ENCODE data around the gene RCAN1.
"Not testable (repeated sequence)": the region's sequence is repeated elsewhere in the genome, so short reads cannot be mapped to it uniquely, and the experiment has no call there.

Gene RCAN1

GRCh38 chr21:34568801-34569200 lies 46.1 kb downstream of the RCAN1 start:
- not testable (repeated sequence) for DNase-seq (ENCODE audit: low read depth)

DNA sequence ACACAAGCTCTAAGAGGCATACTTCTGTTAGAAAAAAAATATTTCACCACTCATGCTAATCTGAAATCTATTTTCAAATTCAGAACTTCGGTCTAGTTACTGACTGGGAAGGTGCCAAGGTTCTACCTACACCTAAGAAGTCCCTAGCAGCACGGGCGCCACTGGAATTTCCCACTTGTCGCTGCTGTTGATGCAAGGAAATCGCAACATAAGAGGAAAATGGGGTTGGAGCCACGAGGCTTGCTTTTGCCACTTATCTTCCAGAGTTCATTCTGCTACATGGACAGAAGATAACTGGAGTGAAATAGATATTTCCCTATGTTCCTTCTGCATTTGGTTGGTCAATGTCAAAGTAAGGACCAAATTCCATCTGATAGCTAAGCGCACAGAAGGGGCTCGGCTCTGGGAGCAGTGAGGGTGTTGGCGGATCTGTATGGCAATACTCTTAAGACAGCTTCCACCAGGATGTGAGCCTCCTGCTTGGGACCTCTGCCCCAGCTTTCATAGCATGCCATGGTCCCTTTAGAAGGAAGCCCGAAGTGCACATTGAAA lies 47.2 kb downstream of the RCAN1 start:
- DNase-seq (ENCODE audit: low read depth) = no peak

DNA sequence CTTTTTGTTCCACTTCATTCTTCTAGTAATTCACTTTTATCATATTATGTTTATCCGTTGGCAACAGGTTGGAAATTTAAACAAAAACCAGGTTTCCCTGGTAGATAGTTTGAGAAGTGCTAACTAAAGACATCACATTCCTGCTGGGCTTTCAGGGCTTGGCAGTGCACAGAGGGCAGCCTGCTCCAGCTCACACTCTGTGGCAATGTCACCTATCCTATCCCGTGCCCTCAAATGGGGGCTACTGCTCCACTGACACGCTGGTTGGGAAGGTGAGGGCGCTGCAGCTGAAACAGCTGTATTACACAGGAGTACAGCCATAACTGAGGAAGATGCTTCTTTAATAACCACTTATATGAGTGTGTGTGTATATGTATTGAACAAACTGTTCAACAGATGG lies 49.7 kb downstream of the RCAN1 start:
- no peak for DNase-seq (ENCODE audit: low read depth)

DNA sequence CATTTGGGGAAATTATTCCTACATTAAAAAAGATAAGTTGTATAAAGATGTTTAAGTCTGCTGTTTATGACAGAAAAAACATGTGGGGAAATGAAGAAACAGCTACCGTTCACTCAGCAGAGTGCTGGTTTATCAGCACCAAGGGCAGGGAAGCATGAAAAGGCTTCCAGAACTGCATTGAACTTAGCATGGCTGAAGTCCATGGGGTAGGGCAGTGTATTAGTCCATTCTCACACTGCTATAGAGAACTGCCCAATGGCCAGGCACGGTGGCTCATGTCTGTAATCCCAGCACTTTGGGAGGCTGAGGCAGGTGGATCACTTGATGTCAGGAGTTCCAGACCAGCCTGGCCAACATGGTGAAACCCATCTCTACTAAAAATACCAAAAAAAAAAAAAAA lies 51.5 kb downstream of the RCAN1 start:
- DNase-seq (ENCODE audit: low read depth) = not testable (repeated sequence)

- no peak for DNase-seq (ENCODE audit: low read depth)
Observed at GRCh38 chr21:34561806-34562205, 53.1 kb downstream of the RCAN1 start.

- DNase-seq (ENCODE audit: low read depth) = no peak
Observed at GRCh38 chr21:34560609-34561008, 54.3 kb downstream of the RCAN1 start.

GRCh38 chr21:34560021-34560420 lies 54.9 kb downstream of the RCAN1 start:
- DNase-seq (ENCODE audit: low read depth) = no peak

- no peak for DNase-seq (ENCODE audit: low read depth)
Observed at GRCh38 chr21:34559089-34559631, 55.8 kb downstream of the RCAN1 start.

DNA sequence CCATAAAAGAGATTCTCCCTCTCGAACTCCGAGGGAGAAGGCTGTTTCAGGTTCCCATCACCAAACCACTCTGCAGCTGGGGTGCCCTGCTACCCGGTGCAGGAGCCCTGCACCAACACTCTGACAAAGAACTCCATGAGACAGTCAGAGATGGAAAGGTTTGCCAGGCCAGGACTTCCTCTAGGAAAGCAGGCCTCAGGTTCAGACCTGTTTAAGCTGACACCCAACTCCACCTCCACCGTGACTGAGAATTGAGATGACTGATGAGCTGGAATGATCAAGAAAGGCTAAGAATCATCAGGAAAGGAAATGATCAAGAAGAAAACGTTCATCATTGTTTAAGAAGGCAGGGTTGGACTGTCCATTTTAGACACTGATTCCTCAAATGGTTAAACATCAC lies 56.7 kb downstream of the RCAN1 start:
- DNase-seq (ENCODE audit: low read depth) = no peak

GRCh38 chr21:34557261-34557660 lies 57.7 kb downstream of the RCAN1 start:
- no peak for DNase-seq (ENCODE audit: low read depth)

DNA sequence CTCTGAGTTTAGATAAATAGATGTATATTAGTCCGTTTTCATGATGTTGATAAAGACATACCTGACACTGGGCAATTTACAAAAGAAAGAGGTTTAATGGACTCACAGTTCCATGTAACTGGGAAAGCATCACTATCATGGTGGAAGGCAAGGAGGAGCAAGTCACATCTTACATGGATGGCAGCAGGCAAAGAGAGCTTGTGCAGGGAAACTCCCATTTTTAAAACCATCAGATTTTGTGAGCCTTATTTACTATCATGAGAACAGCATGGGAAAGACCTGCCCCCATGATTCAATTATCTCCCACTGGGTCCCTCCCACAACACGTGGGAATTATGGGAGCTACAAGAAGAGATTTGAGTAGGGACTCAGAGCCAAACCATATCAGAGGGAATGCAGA lies 60.2 kb downstream of the RCAN1 start:
- not testable (repeated sequence) for DNase-seq (ENCODE audit: low read depth)

DNA sequence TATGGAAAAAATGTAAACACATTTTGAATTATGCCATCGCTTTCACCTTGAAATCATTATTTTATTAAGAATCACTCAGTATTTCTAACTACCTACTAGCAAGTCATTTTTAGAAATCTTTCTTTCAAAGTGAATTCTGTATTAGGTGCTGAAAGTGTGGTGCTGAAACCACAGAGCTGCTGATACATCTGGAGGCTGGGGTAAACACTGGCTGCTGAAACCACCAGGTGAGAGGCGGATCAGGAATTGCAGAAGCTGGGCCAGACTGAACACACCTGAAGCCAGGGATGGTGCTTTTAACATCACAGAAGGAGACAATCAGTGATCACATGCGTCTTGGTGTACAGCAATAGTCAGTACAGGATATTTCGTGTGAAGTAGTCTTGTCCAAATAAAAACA lies 60.7 kb downstream of the RCAN1 start:
- no peak for DNase-seq (ENCODE audit: low read depth)

DNA sequence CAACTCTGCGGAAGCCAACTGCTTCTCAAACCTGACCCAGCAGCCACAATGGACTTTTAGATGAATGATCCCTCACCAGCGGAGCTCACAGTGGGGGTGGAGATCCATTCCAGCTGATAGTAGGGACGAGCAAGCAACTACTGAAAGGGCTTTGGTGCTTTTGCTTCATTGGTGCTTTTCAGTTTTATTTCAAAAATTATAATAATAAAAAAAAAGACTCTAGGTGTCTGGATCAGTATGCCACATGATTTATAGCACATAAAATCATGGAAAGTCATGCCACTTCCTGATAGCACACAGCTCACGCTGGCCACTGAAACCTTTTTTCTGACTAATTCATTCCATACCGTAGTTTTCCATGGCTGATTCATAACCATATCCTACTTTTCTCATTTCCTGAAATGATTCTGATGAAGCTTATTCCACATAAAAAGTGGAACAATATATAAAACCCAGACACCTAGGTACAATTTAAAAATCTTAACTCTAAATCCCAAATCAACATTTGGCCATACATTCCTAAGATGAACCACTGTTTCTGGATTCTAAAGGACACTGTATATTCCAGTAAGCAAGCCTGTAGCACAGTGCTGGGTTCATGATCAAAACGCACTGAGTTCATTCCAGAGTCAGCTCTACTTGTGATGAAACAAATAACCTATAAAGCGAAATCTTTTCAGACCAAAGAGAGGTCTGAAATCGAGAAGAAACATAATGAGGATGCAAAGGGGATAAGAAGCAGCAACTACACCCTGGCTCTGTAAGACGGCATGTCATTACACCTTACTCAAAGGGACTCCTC lies 61.6 kb downstream of the RCAN1 start:
- DNase-seq (ENCODE audit: low read depth) = no peak

GRCh38 chr21:34552360-34553098 lies 62.4 kb downstream of the RCAN1 start:
- DNase-seq (ENCODE audit: low read depth) = no peak

GRCh38 chr21:34550182-34550799 lies 64.6 kb downstream of the RCAN1 start:
- no peak for DNase-seq (ENCODE audit: low read depth)

DNA sequence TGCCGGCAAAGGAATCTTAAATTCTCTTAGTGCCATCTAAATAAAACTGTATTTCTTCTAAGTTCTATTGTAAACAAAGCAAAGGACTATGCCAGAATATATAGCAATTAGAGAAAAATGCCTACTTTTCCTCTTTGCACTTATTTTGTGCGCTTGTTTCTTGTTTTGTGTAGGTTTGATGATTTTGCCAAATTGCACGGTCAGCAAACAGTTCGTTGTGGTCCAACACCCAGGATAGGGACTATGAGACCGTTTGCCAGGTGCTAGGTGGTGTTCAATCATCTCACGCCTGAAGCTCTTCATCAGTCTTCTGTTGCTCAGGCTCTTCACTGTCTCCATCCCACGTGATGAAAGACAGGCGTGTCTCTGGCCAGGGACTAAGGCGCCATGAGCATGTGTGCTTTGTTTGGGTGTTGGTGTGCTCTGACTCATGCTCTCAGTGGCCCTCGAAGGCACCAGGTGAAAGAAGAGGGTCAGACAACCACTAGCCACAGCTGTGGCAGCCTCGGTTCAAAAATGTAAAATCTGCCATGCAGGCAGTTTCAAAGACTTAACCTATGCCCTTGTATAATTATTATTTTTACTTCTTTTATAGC lies 66.0 kb downstream of the RCAN1 start:
- no peak for DNase-seq (ENCODE audit: low read depth)

GRCh38 chr21:34546542-34546941 lies 68.4 kb downstream of the RCAN1 start:
- no peak for DNase-seq (ENCODE audit: low read depth)

- DNase-seq (ENCODE audit: low read depth) = no peak
Observed at GRCh38 chr21:34545079-34545884, 69.6 kb downstream of the RCAN1 start.

DNA sequence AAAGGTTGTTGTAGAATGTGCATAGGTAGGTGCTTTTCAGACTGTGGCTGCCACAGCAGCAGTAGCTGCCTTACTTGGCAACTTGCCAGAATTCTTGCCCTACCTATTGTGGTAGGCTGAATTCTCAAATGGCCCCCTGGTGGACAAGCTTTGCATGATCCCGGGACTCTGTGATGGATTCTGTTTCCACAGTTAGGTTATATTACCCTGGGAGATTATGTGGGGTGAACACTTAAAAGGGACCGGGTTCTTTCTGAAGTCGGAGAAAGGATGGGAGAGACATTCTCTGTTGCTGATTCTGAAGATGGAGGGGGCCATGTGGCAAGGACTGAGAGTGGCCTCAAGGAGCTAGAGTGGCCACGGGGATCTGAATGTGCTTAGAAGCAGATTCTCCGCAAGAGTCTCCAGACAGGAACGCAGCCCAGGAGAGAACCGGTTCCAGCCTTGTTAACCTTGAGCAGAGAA lies 70.8 kb downstream of the RCAN1 start:
- no peak for DNase-seq (ENCODE audit: low read depth)

DNA sequence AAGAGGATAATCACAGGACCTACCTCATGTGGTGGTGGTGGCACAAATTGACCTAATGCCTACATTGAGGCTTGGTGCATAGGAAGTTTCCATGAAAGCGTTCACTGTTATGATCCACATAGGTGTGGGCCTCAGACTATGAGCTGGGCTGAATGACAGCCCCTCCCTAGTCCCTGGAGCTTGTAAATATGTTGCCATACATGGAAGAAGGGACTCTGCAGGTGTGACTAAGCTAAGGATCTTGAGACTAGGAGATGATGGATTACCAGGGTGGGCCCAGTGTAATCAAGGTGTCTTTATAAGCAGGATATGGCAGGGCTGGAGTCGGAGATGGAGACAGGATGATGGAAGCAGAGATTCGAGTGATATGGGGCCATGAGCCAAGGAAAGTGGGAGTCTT lies 71.9 kb downstream of the RCAN1 start:
- DNase-seq (ENCODE audit: low read depth) = no peak

GRCh38 chr21:34540206-34540605 lies 74.7 kb downstream of the RCAN1 start:
- no peak for DNase-seq (ENCODE audit: low read depth)
